Endothelial cell of umbilical vein (primary cell): Measurements from ENCODE around the gene SPATA19. TPM values are rescaled to one million over a fixed set of nuclear protein-coding genes. Genes with fewer than 3 reads are reported as not detected.

Source experiments
- BruUV-seq: library from RNA; stranded (reverse); fragments of 400-500 nt; replicated peaks from 2 replicates; lab custom pipeline; 2021; lab: Mats Ljungman, UMichigan
- CTCF ChIA-PET: fragments of 300-600, 350-600 bp; sonication (Branson Sonifier 250); formaldehyde crosslinking; loops from one replicate; lab custom pipeline; 2021; ENCODE audit warnings: antibody characterized with exemption, inconsistent platforms; lab: Charles Lee
- POLR2A ChIA-PET: fragments of 300-600, 350-600 bp; sonication (Branson Sonifier 250); formaldehyde crosslinking; loops from one replicate; lab custom pipeline; 2021; ENCODE audit warnings: antibody characterized with exemption, inconsistent platforms; lab: Charles Lee
- DNase-seq: peaks from one replicate; pipeline ENCODE4 v3.0.0-alpha.2; 2011; ENCODE audit warnings: low read depth, low spot score
- FAIRE-seq: peaks from 2 replicates; lab custom pipeline; 2011; peaks lifted over from hg19 to GRCh38; lab: Jason Lieb, UNC
- H2AFZ ChIP-seq: 2 replicates; pipeline ENCODE4 v1.6.0; 2012; ENCODE audit warnings: low read depth, low read length, control low read depth, inconsistent platforms
- H3K27ac ChIP-seq: 2 replicates; pipeline ENCODE4 v1.5.1; 2011; ENCODE audit warnings: low read depth, mild to moderate bottlenecking, control low read depth, low read length, moderate library complexity; ENCODE audit not compliant: insufficient read depth
- H3K27me3 ChIP-seq, 2 experiments: 2 replicates each; pipeline versions ENCODE4 v1.6.0 to v1.6.1; 2011; ENCODE audit warnings: low read length in 2 of 2, mixed read lengths in 1 of 2; ENCODE audit not compliant: control insufficient read depth in 2 of 2, insufficient read depth in 2 of 2
- H3K36me3 ChIP-seq, 2 experiments: 2 replicates in 1 of 2; 3 replicates in 1 of 2; pipeline ENCODE4 v1.5.1; 2011; ENCODE audit warnings: low read length in 2 of 2, mild to moderate bottlenecking in 1 of 2, moderate library complexity in 1 of 2; ENCODE audit not compliant: control insufficient read depth in 2 of 2, insufficient read depth in 2 of 2; ENCODE audit errors: extremely low read depth in 1 of 2
- H3K4me1 ChIP-seq: 3 replicates; pipeline ENCODE4 v1.5.1; 2011; ENCODE audit warnings: mild to moderate bottlenecking, low read length; ENCODE audit not compliant: control insufficient read depth, insufficient read depth; ENCODE audit errors: extremely low read depth
- H3K4me2 ChIP-seq: 2 replicates; pipeline ENCODE4 v1.6.1; 2011; ENCODE audit warnings: low read length, control low read depth, mixed read lengths; ENCODE audit not compliant: insufficient read depth
- H3K4me3 ChIP-seq, 3 experiments: fragments of 200-600 bp in 1 of 3; sonication (generic), shearing (Covaris generic) in 1 of 3; replicated peaks in 1 of 3; 2 replicates each; pipeline ENCODE4 v1.5.1; 2011 to 2016; ENCODE audit warnings: control low read depth in 3 of 3, low read length in 3 of 3, mild to moderate bottlenecking in 2 of 3, inconsistent platforms in 1 of 3, low read depth in 1 of 3, moderate library complexity in 1 of 3; ENCODE audit not compliant: insufficient read depth in 1 of 3
- H3K79me2 ChIP-seq: 2 replicates; pipeline ENCODE4 v1.6.0; 2012; ENCODE audit warnings: low read length, inconsistent platforms; ENCODE audit not compliant: control insufficient read depth, insufficient read depth
- H3K9ac ChIP-seq: replicated peaks from 2 replicates; pipeline ENCODE3; 2011; ENCODE audit warnings: low read length, control low read depth; ENCODE audit not compliant: insufficient read depth; ENCODE audit errors: extremely low read depth
- H3K9me1 ChIP-seq: replicated peaks from 3 replicates; pipeline ENCODE4 v1.6.0; 2011; ENCODE audit warnings: mild to moderate bottlenecking, low read length; ENCODE audit not compliant: control insufficient read depth, insufficient read depth; ENCODE audit errors: extremely low read depth
- H3K9me3 ChIP-seq: replicated peaks from 2 replicates; pipeline ENCODE4 v1.5.1; 2012; ENCODE audit warnings: low read length, inconsistent platforms; ENCODE audit not compliant: control insufficient read depth, insufficient read depth
- H4K20me1 ChIP-seq: replicated peaks from 2 replicates; pipeline ENCODE3; 2011; ENCODE audit warnings: mild to moderate bottlenecking, low read length; ENCODE audit not compliant: control insufficient read depth, insufficient read depth; ENCODE audit errors: extremely low read depth
- CTCF ChIP-seq, 2 donors: IDR thresholded peaks; 1 replicate in 1 of 2; 2 replicates in 1 of 2; pipeline ENCODE4 v1.5.1; 2011; ENCODE audit warnings: low read length in 2 of 2, mild to moderate bottlenecking in 2 of 2, moderate library complexity in 2 of 2, control low read depth in 1 of 2, inconsistent platforms in 1 of 2, low read depth in 1 of 2; ENCODE audit not compliant: insufficient read depth in 1 of 2; ENCODE audit errors: extremely low read depth in 1 of 2
- EZH2 ChIP-seq: IDR thresholded peaks from 2 replicates; pipeline ENCODE4 v1.6.1; 2012; ENCODE audit warnings: borderline replicate concordance, low read depth, mild to moderate bottlenecking, moderate library complexity, low read length, inconsistent platforms; ENCODE audit not compliant: severe bottlenecking
- FOS ChIP-seq: IDR thresholded peaks from 2 replicates; pipeline ENCODE4 v1.6.1; 2011; ENCODE audit warnings: mild to moderate bottlenecking, low read length, moderate library complexity, borderline replicate concordance; ENCODE audit not compliant: insufficient read depth
- GATA2 ChIP-seq: IDR thresholded peaks from 2 replicates; pipeline ENCODE4 v1.7.0; 2011; ENCODE audit warnings: low read depth, mild to moderate bottlenecking, moderate library complexity, mixed read lengths, low read length; ENCODE audit not compliant: insufficient read length, insufficient read depth
- JUN ChIP-seq: IDR thresholded peaks from 2 replicates; pipeline ENCODE4 v1.6.1; 2011; ENCODE audit warnings: borderline replicate concordance, low read depth; ENCODE audit not compliant: insufficient read length, insufficient read depth
- MAX ChIP-seq: IDR thresholded peaks from 2 replicates; pipeline ENCODE4 v1.6.1; 2011; ENCODE audit not compliant: insufficient read depth, insufficient read length
- MYC ChIP-seq: IDR thresholded peaks from one replicate; pipeline ENCODE4 v1.6.1; 2011; ENCODE audit warnings: mild to moderate bottlenecking, low read depth, low read length
- POLR2A ChIP-seq: IDR thresholded peaks from 2 replicates; pipeline ENCODE4 v1.6.1; 2012; ENCODE audit warnings: low read depth, mild to moderate bottlenecking, control low read depth, low read length
- POLR2AphosphoS5 ChIP-seq: IDR thresholded peaks from 2 replicates; pipeline ENCODE4 v1.6.1; 2012; ENCODE audit warnings: low read depth, mild to moderate bottlenecking, control low read depth, low read length, moderate library complexity; ENCODE audit not compliant: insufficient read depth
- dilution Hi-C: fragments of 300-500 bp; cut with MboI; formaldehyde crosslinking; loops from one replicate; pipeline ENCODE4 v1.15.0; 2019; ENCODE audit warnings: low sequenced_read_pairs; ENCODE audit not compliant: extremely low pct_ligation_motif_present
- intact Hi-C: fragments of 100-400 bp; cut with micrococcal nuclease; formaldehyde crosslinking; loops from one replicate; pipeline ENCODE4 v1.10.0; 2022
- polyA plus RNA-seq, 4 experiments: library from polyadenylated mRNA; depleted of rRNA in 3 of 4; stranded (reverse) in 3 of 4; unstranded in 1 of 4; fragments of >200 nt; gene quantifications; 2 replicates each; pipeline versions ENCODE4 v1.2.1 to v1.2.3, GENCODE V29; 2011 to 2012; ENCODE audit warnings: missing spikeins in 1 of 4
- total RNA-seq: library from RNA; stranded (reverse); gene quantifications from 2 replicates; pipeline ENCODE4 v1.2.3, GENCODE V29; 2021

SPATA19 gene
- total and polyA plus RNA-seq, 2 donors (not counting 3 experiments of a cell fraction or from before 2014, with no cell fraction given) = not detected

GRCh38 chr11:133842730-133843129 lies 2.6 kb downstream of the SPATA19 start:
- Histone ChIP-seq H4K20me1 (no peaks in the 10 kb centered on the region), H3K9me3 (no peaks in the 10 kb centered on the region), H3K4me3 (no peak overlapping the region), H3K27me3 (no peaks in the 10 kb centered on the region), H3K36me3 (no peaks in the 10 kb centered on the region), H3K9ac (no peak overlapping the region), H3K9me1 (no peaks in the 10 kb centered on the region), H2AFZ (no peak overlapping the region), H3K27ac (no peak overlapping the region), H3K4me1 (no peaks in the 10 kb centered on the region), H3K4me2 (no peak overlapping the region), H3K79me2 (no peaks in the 10 kb centered on the region)
- CTCF ChIA-PET = no interaction called here
- DNase-seq (no peak), FAIRE-seq (no peak)
- BruUV-seq = no TSS peak
- dilution Hi-C loops = no loop called here
- POLR2A ChIA-PET = no interaction called here
- TF ChIP-seq MYC (no peak), JUN (no peak), CTCF (IDR thresholded peaks at IDR 0.05; ENCODE audit: extremely low read depth in 1 of 2, insufficient read depth in 1 of 2, low read depth in 1 of 2, low read length in 2 of 2) (no peak), FOS (no peak), POLR2AphosphoS5 (no peak), GATA2 (no peak), POLR2A (no peak), EZH2 (no peak), MAX (no peak)
- intact Hi-C loops = no loop called here
